HL-60 (cell line): ENCODE results near the gene PRKD1.

ENCODE experiments used
- DNase-seq, 2 experiments: peaks; one replicate each; pipeline ENCODE4 v3.0.0-alpha.2; 2010 to 2020; ENCODE audit warnings: low read depth in 1 of 2, low spot score in 1 of 2
- H3K27ac ChIP-seq: fragments of 250-450 bp; sonication (Bioruptor Pico); replicated peaks from 2 replicates; pipeline ENCODE4 v1.5.1; 2020; ENCODE audit warnings: mild to moderate bottlenecking, moderate library complexity
- H3K27me3 ChIP-seq: fragments of 250-450 bp; sonication (Bioruptor Pico); 2 replicates; pipeline ENCODE4 v1.5.1; 2021; ENCODE audit warnings: mild to moderate bottlenecking, moderate library complexity; ENCODE audit not compliant: insufficient read depth, poor library complexity, severe bottlenecking
- H3K4me3 ChIP-seq: replicated peaks from 2 replicates; pipeline ENCODE4 v1.5.1; 2011; ENCODE audit warnings: mild to moderate bottlenecking, control low read depth, low read length; ENCODE audit not compliant: insufficient read depth
- CTCF ChIP-seq: IDR thresholded peaks from one replicate; pipeline ENCODE4 v1.5.1; 2011; ENCODE audit warnings: low read length, control low read depth, inconsistent platforms; ENCODE audit not compliant: insufficient read depth
- GABPA ChIP-seq: IDR thresholded peaks from 2 replicates; pipeline ENCODE4 v1.6.1; 2012; ENCODE audit warnings: low read depth
- POLR2AphosphoS5 ChIP-seq: IDR thresholded peaks from 2 replicates; pipeline ENCODE4 v1.6.1; 2012; ENCODE audit warnings: low read depth
- REST ChIP-seq: IDR thresholded peaks from 2 replicates; pipeline ENCODE4 v1.6.1; 2012; ENCODE audit warnings: low read depth; ENCODE audit not compliant: insufficient replicate concordance
- SPI1 ChIP-seq: IDR thresholded peaks from 2 replicates; pipeline ENCODE4 v1.6.1; 2012; ENCODE audit warnings: low read depth, mild to moderate bottlenecking, borderline replicate concordance

Gene PRKD1

GRCh38 chr14:29896354-29896821 is 31.3 kb downstream of the PRKD1 start:
- Histone ChIP-seq H3K27ac (no peak overlapping the region), H3K4me3 (no peak overlapping the region), H3K27me3 (no peaks in the 10 kb centered on the region)
- no peak for TF ChIP-seq GABPA
- no peak for TF ChIP-seq REST
- TF ChIP-seq SPI1 = no peak
- no peak for TF ChIP-seq CTCF
- no peak for TF ChIP-seq POLR2AphosphoS5
- no peak for DNase-seq

GRCh38 chr14:29895591-29896083 is 32.0 kb downstream of the PRKD1 start:
- Histone ChIP-seq H3K4me3 (no peak overlapping the region), H3K27me3 (no peaks in the 10 kb centered on the region), H3K27ac (no peak overlapping the region)
- no peak for TF ChIP-seq GABPA
- TF ChIP-seq CTCF = no peak
- no peak for TF ChIP-seq SPI1
- DNase-seq = no peak

GRCh38 chr14:29893989-29894388 is 33.7 kb downstream of the PRKD1 start:
- H3K4me3 ChIP-seq = no peak overlapping the region
- TF ChIP-seq SPI1 (no peak), CTCF (no peak), REST (no peak), POLR2AphosphoS5 (no peak), GABPA (no peak)
- DNase-seq = no peak
- H3K27ac ChIP-seq = no peak overlapping the region
- no peaks in the 10 kb centered on the region for H3K27me3 ChIP-seq

GRCh38 chr14:29892327-29892726 is 35.3 kb downstream of the PRKD1 start:
- DNase-seq = no peak
- Histone ChIP-seq H3K27me3 (no peaks in the 10 kb centered on the region), H3K27ac (no peak overlapping the region), H3K4me3 (no peak overlapping the region)
- TF ChIP-seq SPI1 (no peak), GABPA (no peak), REST (no peak), CTCF (no peak), POLR2AphosphoS5 (no peak)
